Activated CD4-positive, alpha-beta T cell treated with anti-CD3 and anti-CD28 coated beads for 24 hours (primary cell): Measurements from ENCODE around the gene CDH23.

Experiments
- DNase-seq, 2 donors: peaks; one replicate each; pipeline ENCODE4 v3.0.0-alpha.2; 2020; ENCODE audit warnings: low read depth in 2 of 2

The CDH23 gene

DNA sequence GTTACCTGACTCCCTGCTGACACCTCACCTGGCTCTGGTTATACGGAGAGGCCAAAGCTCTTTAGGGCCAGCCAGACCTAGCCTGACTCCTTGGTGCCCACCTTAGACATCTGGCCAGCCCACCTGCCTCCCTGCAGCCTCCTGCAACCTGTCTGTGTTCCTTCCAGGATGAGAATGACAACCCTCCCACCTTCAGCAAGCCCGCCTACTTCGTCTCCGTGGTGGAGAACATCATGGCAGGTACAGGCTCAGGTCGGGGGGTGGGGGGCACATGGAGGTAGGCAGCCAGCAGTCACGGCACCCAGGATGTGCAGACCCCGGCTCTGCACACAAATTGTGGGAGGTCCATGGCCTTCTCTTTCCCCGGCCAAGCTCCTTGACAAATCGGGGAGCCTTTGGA is 290.8 kb downstream of the CDH23 start:
- no peak for DNase-seq

DNA sequence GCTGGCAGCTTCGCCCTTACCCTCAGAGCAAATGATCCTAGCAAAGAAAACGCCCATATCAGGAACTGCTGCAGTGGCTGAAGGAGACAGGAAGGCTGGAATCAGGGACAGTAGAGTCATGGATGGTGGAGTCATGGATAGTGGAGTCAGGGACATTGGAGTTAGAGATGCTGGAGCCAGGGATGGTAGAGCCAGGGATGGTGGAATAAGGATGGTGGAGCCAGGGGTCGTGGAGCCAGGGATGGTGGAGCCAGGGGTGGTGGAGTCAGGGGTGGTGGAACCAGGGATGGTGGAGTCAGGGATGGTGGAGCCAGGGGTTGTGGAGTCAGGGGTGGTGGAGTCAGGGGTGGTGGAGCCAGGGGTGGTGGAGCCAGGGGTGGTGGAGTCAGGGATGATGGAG is 291.5 kb downstream of the CDH23 start:
- no peak for DNase-seq

DNA sequence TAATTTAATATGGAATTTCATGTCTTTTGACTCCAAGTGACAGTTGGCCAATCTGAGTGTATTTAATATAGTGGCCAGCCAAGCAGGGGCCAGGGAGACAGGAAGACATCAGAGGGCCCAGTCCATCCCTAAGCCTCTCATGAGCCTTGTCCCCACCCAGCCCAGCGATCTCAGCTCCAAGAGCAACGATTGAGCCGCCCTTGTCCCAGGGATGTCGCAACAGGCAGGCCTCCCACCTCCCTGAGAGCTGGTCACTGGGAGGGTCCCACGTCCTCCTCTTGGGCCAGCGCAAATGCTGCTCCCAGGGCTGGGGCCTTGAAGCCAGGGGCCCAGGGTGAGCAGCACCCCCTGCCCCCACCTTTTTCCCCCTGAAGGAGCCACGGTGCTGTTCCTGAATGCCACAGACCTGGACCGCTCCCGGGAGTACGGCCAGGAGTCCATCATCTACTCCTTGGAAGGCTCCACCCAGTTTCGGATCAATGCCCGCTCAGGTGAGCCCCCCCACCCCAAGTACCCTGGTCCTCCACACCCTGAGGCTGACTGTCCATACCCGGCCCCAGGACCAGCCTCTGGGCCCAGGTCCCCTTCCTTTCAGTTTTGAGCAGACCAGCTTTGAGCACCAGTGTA is 293.5 kb downstream of the CDH23 start:
- DNase-seq: no peak

DNA sequence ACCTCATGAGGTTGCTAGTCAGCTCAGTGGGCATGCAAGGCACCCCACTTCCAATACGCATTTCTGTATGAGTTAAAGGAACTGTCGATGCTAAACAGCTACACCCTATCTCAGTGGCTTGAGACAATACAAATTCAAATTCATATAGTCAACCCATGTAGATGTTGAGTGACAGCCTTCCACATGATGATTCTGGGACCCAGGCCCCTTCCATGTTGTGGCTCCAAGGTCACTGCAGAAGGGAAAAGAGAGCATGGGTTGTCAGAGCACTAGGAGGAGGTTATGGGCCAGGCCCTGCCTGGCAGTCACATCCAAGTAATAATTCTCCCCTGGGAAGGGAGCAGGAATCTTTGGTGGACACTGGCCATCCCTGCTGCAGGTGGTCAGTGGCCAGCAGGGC is 294.7 kb downstream of the CDH23 start:
- DNase-seq: no peak

DNA sequence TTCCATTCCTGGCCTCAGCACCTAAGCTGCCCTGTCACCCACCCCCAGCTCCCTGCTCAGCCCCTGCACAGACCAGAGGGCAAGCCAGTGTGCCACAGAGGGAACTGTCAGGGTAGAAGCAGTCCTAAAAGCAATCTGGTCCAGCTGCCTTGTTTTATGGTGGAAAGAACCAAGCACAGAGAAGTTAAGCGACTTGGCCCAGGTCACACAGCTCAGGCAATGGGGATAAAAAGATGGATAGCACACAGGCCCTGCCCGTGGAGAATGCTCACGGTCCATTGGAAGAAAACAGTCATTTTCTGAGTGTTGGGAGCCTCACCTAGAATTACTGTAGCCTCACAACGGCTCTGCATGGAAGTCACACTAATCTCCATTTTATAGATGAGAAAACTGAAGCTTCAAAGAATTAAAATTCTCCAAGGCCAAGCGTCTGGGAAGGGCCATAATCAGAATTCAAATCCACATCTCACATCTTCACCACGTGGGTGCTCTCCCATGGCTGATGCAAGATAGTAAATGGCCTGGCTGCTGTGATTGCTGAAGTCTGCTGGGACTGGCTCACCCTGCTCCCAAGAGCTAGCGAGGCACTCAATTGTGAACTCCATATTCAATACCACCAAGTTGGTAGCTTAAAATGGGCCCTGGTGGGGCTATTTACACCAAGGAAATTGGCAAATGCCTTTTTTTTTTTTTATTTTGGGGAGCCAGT is 296.0 kb downstream of the CDH23 start:
- no peak for DNase-seq

DNA sequence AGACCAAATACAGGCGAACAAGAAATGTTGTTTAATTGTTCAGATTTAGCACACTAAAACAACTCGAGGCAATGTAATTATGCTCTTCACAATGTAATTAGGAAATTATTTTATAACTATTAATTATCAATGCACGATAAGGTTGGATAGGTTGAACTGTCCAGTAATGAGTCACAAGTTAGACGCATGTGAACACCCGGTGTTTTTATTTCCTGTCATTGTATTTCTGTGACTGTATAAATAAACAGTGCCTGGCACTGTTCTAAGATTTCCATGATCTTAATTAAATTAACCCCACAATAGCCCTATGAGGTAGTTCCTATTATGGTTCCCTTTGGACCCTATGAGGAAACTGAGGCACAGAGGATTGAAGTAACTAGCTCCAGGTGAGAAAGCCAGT is 296.7 kb downstream of the CDH23 start:
- DNase-seq: no peak

DNA sequence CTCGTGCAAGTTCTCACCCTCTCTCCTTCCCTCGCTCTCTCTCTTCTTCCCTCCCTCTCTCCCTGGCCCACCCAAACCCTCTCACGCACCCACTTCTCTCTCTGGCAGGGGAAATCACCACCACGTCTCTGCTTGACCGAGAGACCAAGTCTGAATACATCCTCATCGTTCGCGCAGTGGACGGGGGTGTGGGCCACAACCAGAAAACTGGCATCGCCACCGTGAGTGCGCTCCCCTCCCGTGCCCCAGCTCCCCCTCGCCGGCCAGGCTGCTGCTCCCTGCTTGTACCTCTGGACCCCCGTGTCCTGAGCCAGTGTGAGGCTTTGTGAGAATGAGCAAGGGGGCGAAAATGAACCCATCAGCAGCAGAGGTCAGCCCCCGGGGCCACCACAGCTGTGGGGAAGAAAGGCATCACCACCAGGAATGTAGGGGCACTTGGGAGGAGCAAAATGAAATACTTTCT is 297.4 kb downstream of the CDH23 start:
- DNase-seq: no peak

DNA sequence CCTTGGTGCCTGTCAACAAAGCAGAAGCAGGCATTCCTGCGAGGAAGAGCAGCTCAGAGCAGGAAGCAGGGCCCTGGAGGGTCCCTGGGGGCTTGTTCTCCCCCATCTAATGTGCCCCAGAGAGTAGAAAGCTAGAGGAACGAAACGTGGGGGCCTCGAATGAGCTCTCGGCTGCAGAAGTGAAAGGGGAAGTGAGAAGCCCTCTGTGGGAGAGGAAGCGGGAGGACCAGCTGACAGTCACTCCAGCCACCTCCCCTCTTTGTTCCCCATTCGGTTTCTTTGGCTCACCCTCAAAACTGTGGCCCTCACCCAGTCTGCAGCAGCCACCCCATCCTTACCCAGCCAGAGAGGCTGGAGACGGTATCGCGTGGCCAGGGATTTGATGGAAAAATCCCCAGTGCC is 297.8 kb downstream of the CDH23 start:
- no peak for DNase-seq

DNA sequence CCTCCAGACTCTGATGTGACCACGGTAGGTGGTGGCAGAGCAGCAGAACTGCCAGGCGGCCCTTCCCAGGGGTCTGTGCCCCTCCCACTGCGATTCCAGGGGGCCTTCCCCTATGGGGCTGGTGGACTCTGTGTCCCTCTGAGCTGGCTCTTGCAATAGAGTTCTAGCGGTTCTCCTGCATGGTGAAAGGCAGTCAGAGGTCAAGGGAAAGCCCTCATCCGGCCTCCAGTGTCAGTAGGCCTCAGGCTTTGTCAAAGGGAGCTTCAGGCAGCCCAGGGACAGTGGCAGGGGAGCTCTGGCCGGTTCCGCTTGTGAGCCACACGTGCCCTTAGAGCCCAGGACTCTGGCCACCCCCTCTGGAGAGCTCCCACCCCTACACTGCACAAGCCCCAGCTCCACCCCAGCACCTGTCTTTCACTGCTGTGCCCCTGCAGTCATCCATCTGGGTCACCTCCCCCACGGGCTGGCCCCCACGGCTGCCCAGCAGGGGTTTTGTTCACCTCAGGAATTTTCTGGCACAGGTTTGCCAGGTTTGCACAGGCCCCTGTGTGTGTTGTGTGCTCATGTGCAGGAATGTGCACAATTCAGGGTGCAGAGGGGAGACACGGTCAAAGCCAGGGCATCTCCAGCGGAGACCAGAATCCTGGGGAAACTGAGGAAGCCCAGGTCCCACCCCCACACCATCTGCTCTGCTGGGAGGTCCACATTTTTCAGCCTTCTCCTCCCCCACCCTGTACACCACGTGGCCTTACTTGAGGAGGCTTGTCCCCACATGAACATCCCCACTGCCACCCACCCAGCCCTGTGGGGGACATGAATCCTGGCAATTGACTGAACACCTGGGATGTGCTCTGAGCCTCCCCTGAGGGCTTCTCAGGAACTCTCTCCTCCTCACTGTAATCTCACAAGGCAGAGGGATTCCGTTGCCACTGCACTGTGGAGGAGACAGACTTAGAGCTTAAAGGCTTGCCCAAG is 299.1 kb downstream of the CDH23 start:
- DNase-seq: no peak

DNA sequence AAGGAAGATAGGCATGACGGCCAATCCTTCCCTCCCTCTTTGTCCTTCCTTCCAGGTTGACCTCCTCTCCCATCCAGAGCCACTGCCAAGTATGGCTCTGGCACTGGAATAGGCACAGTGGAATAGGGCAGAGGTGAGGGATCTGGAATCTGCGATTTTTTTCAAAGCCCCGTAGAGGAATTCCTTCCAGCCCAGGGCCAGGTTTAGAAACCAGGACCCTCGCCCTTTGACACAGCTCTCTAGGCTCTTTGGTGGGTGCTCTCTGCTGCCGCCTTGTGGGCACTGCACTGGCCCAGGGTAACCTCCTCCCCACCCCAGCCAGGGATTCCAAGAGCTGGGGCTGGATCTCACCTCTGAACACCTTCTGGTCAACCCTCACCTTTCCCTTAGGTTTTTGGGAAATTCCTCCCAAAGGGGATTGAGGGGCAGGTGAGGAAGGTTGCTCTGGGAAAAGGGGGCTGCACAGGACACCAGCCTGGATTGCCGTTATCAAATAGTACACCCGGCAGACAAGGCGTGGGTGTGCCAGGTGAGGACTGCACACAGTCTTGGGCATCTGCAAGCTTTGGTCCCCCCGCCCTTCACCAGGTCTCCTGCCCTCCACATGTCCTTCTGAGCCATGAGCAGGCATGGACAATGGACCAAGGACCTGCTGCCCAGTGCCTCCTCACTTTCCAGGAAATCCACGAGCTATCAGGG is 300.1 kb downstream of the CDH23 start:
- peak; percentile 62 for DNase-seq

DNA sequence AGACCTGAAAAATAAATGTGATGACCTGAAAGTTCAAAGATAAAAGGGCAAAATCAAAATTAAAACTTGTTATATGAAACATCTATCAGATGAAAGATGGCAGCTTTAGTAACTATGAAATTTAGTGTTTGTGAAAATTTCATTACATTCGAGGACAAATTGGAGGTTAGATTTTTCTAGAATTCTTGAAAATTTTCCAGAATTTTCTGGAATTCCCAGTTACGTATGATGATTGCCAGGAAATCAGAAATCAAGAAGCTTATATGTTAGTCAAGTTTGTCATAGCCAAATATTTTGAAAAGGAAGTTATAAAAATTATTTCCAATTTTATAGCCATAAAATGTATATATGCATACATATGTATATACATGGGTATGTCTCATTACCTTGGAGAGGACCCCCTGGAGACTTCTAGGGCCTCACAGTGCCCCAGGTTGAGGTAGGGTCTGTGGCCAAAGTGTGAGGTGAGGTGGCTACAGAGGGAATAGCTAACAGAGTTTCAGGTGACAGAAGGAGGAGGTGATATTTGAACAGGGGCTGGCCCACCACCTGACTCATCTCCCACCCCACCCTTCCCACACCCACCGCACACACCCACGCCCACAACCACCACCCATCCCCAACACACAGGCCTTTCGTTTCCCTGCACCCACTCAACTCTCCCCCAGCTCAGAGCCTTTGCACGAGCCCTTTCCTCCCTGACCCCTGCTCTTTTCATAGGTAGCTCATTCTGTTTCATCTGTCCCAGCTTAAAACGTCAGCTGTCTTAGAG is 301.4 kb downstream of the CDH23 start:
- DNase-seq: peak; percentile 29 to 38

DNA sequence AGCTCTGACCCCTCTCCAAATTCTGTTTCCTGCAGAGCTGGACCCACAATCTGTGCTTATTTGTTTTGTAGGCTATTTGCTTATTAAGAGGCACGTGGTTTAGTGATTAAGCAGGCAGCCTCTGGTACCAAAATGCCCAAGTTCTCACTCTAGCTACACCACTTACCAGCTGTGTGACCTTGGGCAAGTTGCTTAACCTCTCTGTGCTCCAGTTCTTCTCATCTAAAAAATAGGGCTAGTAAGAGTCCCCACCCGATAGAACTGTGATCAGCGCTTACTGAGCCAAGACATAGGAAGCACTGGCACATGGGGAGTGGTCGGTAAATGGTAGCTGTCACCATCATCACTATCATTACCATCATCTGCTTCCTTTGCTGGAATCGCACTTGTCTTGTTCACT is 302.0 kb downstream of the CDH23 start:
- DNase-seq: no peak

DNA sequence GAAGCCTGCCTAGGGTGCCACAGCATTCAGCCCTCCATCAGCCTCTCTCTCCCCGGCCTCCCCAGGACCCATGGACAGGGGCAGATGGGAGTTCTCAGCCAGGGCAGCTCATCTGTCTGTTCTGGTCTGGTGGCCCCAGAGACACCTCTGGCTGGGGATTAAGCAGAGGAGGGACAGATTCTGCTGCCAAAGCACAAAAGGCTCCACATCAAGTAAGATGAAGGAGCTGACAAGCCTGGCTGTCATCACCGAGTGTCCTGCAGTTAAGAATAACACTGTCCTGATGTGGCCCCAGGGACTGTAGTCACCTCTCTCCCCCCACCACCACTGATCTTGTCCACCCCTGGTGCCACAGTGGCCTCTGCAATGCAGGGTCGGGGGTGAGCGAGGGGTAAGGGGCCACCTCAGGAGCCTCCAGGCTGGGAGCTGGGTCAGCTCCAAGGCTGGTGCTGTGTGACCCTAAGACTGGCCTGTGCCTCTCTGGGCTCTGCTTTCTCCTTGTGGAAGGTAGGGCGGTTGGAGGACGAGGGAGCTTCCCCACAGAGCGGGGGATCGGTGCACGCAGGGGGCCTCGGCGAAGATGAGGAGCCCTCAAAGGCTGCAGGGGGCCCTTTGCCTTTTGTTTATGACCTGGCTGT is 304.1 kb downstream of the CDH23 start:
- no peak for DNase-seq

DNA sequence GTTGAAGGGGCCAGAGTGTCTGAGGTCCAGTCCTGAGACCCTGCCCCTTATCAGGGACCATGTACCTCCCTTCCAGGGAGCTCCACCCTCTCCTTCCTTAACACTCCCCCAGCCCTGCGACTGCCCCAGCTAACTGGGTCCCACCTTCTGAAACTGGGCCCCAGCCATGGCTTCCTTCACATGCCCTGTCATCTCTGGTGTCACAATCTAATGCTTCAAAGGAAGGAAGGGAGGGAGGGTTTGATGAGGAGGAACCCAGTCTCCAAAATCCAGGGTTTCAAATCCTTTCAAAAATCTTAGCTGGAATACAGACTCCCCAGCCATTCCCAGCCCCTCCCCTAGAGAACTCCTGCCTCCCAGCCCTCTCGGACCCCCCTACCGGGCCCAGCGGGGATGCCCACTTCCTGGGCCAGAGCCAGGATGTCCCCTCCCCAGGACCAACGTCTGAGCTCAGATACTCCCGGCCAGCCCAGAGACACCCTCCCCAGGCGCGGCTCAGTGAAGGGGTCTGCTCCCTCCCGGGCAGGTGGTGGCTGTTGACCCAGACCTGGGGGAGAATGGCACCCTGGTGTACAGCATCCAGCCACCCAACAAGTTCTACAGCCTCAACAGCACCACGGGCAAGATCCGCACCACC is 304.9 kb downstream of the CDH23 start:
- DNase-seq: no peak

DNA sequence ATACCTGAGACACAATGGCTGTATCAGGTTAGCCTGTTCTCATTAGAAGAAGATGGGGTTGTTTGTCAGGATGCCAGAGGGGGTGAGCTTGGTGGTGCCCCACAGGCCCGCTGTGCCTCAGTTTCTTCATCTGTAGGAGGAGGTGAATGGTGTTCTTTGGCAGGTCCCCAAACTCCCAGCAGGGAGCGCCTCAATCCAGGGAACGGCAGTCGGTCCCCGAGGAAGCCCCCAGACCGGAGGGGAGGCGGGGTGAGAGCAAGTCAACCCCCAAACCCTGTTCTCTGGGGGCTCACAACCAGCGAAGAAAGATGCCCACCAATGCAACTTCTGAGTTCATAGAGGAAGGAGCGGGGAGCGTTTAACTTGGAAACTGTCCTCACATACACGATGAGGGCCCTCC is 306.9 kb downstream of the CDH23 start:
- no peak for DNase-seq

DNA sequence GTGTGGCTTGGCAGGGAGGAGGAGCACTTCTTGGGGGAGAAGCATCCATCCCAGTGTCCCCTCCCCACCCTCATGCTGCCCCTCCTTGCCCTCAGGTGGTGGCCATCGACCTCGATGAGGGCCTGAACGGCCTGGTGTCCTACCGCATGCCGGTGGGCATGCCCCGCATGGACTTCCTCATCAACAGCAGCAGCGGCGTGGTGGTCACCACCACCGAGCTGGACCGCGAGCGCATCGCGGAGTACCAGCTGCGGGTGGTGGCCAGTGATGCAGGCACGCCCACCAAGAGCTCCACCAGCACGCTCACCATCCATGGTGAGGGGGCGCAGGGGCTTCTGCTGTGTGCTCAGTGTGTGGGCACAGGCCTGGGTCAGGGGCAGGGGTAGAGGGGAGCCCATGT is 308.1 kb downstream of the CDH23 start:
- DNase-seq: no peak

DNA sequence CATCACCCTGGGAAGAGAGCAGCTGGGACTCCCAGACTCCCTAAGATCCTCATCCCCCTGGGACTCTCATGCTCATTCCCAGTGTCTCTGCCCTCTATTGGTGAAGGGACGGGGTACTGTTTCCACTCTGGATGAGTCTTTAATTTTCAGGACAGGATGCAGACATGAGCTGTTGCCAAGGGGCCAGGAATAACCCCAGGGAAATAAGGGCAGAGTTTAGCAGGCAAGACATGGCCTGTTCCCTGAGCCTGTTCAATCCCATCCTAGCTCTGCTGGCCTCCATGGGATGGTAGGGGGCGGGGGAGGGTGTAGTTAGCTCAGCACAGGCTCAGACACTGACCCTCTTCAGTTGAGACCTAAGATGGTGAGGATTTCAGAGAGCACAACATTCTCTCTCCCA is 308.9 kb downstream of the CDH23 start:
- no peak for DNase-seq

DNA sequence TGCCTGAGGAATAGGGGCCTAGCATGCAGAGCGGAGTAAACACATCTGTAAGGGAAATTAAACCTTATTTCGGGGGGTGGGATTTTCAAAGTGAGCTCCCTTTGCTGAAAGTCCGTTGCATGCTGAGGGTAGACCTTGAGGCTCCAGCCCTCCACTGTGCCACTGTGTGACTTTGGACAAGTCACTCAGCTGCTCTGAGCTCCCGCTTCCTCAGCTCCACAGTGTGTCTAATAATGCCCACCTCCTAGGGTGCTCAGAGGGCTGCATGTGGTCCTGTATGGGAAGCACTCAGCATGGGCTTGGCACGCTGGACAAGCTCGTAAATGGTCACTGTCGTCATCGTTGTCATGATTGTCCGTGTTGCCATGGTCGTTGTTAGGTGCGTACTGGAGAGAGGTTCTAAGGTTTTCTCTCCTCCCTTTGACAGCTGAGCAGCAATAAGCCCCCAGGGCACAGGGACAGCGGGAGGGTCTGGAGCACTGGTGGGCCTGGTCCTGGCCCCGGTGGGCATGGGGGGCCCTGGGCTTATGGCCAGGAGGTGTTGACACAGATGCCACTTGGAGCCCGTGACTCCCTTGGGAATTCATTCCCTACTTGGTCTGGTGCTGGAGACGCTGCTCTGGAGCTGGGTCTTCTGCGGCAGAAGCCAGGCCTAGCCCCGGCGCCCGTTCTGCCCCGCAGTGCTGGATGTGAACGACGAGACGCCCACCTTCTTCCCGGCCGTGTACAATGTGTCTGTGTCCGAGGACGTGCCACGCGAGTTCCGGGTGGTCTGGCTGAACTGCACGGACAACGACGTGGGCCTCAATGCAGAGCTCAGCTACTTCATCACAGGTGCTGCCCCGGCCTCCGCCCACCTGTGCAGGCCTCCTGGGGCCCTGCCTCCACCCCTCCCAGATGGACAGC is 309.7 kb downstream of the CDH23 start:
- no peak for DNase-seq

DNA sequence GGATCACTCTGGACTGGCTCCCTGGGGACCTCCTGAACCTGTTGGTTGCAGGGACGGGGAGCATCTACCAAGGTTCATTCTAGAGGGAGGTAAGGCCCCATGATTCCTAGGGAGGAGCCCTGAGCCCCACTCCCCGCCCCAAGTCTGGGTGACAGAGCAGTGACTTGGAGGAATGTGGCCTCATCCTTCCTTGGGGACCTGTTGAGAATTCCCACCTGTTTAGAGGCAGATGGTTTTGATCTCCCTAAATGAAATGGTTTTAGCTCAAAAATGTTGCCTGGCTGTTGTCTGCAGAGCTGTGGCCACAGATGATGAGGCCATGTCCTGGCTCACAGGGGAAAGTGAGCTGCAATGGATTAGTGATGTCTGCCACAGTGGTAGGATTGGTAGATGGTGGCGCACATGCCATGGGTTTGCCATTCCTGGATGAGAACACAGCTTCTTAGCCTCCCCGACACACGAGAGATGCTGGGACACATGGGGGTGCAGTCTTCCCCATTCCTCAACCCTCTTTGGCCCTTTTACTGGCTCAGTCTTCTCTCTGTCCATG is 310.6 kb downstream of the CDH23 start:
- DNase-seq: no peak
